ENCODE data around the gene PRKCZ. TPM values are rescaled to one million over a fixed set of nuclear protein-coding genes. Genes with fewer than 3 reads are reported as not detected.
A peak's percentile ranks its signal among the peaks of the same experiment; 100 is the strongest.

The PRKCZ gene
- total RNA-seq, 4 donors from 2014 or later: 3.1 to 5.4 (median 4.7) TPM

- no peaks in the 10 kb centered on the region for H3K4me1 ChIP-seq
- H3K27ac ChIP-seq (replicated peaks in 1 of 4): no peak overlapping the region
- TF ChIP-seq EP300 (IDR thresholded peaks at IDR 0.05): no peak
- TF ChIP-seq POLR2AphosphoS5 (IDR thresholded peaks at IDR 0.05): no peak
- TF ChIP-seq POLR2A (IDR thresholded peaks at IDR 0.05; ENCODE audit: low read depth): no peak
- TF ChIP-seq, protein P1, sequence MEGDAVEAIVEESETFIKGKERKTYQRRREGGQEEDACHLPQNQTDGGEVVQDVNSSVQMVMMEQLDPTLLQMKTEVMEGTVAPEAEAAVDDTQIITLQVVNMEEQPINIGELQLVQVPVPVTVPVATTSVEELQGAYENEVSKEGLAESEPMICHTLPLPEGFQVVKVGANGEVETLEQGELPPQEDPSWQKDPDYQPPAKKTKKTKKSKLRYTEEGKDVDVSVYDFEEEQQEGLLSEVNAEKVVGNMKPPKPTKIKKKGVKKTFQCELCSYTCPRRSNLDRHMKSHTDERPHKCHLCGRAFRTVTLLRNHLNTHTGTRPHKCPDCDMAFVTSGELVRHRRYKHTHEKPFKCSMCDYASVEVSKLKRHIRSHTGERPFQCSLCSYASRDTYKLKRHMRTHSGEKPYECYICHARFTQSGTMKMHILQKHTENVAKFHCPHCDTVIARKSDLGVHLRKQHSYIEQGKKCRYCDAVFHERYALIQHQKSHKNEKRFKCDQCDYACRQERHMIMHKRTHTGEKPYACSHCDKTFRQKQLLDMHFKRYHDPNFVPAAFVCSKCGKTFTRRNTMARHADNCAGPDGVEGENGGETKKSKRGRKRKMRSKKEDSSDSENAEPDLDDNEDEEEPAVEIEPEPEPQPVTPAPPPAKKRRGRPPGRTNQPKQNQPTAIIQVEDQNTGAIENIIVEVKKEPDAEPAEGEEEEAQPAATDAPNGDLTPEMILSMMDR (IDR thresholded peaks at IDR 0.05): no peak
- H3K27me3 ChIP-seq: peaks cover 0 to 100% (median 0%) of the 10 kb centered on the region in 4 donors
- 89% methylated on average over 13 of the region's 14 CpGs for WGBS
- no peak overlapping the region for H3K4me3 ChIP-seq
- H3K9me3 ChIP-seq: peaks cover 0 to 15% (median 13%) of the 10 kb centered on the region in 4 donors
- H3K36me3 ChIP-seq: no peaks in the 10 kb centered on the region
- no peak for DNase-seq (ENCODE audit: extremely low spot score)
- intact Hi-C loops (cut with DNase I): no loop called here
These were observed 22.7 kb downstream of the PRKCZ start for GRCh38 chr1:2072891-2073290.

DNA sequence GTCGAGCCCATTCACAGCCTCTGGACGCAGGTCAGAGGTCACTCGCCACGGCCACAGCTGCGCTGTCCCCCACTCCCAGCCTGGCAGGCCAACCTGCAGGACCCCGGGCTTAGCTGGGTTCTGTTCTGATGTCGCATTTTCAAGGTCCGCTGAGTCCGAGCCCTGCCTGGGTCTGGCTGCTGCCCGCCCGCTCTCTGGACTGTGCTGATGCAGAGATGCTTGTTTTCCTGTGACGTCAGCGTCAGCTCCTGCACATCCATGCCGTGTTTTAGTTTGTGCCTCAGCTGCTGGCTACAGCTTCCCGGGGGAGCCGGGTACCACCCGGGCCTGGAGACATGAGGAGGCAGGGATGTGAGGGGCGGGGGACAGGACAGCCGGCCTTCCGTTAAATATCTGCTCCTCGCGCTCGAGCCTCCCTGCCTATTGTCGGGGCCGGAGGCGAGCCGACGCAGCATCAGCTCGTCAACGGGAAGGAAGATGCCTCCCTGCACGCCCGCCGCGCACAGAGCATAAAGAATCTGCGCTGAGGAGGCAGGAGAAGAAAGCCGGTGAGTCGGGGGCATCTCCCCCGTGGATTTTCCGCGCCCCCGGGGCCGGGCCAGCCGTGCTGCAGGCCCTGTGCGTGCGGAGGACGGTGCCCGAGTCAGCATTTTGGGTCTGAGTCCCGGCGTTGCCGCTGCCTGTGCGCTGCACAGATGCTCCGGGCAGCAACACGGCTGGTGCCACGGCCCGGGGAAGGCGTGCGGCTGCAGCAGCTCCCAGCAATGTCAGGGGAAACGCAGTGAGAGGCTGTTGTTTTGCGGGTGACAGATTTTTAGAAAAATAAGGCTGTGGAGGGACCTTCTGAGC lies 23.4 kb downstream of the PRKCZ start:
- H3K27me3 ChIP-seq: peaks cover 0 to 97% (median 0%) of the 10 kb centered on the region in 4 donors

DNA sequence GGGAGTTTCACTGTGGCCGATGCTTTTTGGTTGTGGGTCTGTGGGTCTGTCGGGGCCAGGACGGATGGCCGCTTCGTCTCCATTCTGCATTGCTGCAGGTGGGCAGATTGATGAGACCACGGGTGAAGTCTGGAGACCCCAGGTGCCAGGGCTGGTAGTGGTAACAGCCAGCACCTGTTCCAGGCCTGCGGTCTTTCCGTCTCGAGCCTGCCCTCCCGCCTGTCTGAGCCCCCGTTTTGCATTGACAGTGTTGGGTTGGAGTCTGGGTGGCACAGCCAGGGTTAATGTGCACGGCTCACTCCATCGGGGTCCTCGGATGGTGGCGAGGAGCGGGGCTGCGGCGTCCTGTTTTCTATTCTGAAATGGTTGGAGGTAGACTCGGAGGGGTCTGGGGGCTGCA lies 24.2 kb downstream of the PRKCZ start:
- Histone ChIP-seq H3K27me3 (peaks cover 0 to 91% (median 0%) of the 10 kb centered on the region in 4 donors), H3K27ac (replicated peaks in 1 of 4) (no peak overlapping the region), H3K4me1 (no peaks in the 10 kb centered on the region), H3K36me3 (no peaks in the 10 kb centered on the region), H3K9me3 (peaks cover 0 to 30% (median 27%) of the 10 kb centered on the region in 4 donors), H3K4me3 (no peak overlapping the region)
- TF ChIP-seq, protein P1 (IDR thresholded peaks at IDR 0.05): no peak
- TF ChIP-seq EP300 (IDR thresholded peaks at IDR 0.05): no peak
- no peak for TF ChIP-seq POLR2AphosphoS5 (IDR thresholded peaks at IDR 0.05)
- TF ChIP-seq POLR2A (IDR thresholded peaks at IDR 0.05; ENCODE audit: low read depth): no peak
- DNase-seq (ENCODE audit: extremely low spot score): no peak
- intact Hi-C loops (cut with DNase I): no loop called here
- WGBS: 76% methylated on average over 8 of the region's 19 CpGs

More for the DNA sequence above, 23.4 kb downstream of the PRKCZ start:
- H3K27ac ChIP-seq (replicated peaks in 1 of 4): no peak overlapping the region
- H3K36me3 ChIP-seq: no peaks in the 10 kb centered on the region
- no peaks in the 10 kb centered on the region for H3K4me1 ChIP-seq
- H3K9me3 ChIP-seq: peaks cover 0 to 22% (median 20%) of the 10 kb centered on the region in 4 donors
- intact Hi-C loops (cut with DNase I): no loop called here
- WGBS: 79% methylated on average over 36 of the region's 59 CpGs
- H3K4me3 ChIP-seq: peak overlapping the region in 1 of 4 donors; percentile 16
- no peak for DNase-seq (ENCODE audit: extremely low spot score)
- TF ChIP-seq, protein P1 (IDR thresholded peaks at IDR 0.05): no peak
- TF ChIP-seq EP300 (IDR thresholded peaks at IDR 0.05) (no peak), POLR2A (IDR thresholded peaks at IDR 0.05; ENCODE audit: low read depth) (no peak), POLR2AphosphoS5 (IDR thresholded peaks at IDR 0.05) (no peak)

DNA sequence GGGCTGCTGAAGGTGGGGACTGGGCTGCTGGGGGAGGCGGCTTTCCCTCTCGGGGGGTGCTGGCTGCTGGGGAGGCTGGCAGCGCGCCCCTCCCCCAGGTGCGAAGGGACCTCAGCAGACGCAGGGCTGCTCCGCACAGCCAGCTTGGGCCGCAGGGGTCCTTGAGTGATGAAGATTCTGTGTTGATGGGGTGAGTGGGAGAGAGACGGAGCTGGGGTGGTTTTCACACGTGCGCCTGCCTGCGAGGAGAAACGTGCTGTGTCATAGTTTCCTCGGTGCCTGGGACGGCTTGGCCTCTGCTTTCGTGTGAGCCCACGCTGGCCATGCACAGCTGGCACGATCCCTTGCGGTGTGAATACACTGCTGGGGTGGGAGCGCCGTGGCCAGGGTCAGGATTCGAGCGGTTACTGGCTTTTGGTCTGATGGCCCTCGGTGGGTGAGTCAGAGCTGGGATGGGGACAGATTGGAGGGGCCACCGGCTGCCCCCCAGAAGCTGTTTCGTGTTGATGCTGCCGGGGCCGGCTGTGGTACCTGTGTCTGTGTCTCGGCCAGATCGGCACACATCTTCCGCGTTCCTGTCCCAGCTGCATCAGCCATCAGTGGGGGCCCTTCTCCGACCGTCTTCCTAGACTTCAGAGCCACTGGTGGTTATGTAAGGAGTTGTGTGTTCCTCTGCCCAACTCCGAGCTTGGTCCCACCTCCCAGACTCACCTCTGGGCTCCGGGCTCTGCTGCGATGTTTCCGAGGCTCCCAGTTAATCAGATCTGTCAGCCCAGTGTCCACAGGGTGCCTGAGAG lies 24.9 kb downstream of the PRKCZ start:
- Histone ChIP-seq H3K27ac (replicated peaks in 1 of 4) (no peak overlapping the region), H3K36me3 (no peaks in the 10 kb centered on the region), H3K9me3 (peaks cover 0 to 36% (median 32%) of the 10 kb centered on the region in 4 donors), H3K4me1 (no peaks in the 10 kb centered on the region), H3K27me3 (peaks cover 0 to 89% (median 0%) of the 10 kb centered on the region in 4 donors), H3K4me3 (no peak overlapping the region)
- WGBS: 72% methylated on average over 21 of the region's 38 CpGs
- intact Hi-C loops (cut with DNase I): no loop called here
- no peak for DNase-seq (ENCODE audit: extremely low spot score)
- TF ChIP-seq EP300 (IDR thresholded peaks at IDR 0.05) (no peak), POLR2A (IDR thresholded peaks at IDR 0.05; ENCODE audit: low read depth) (no peak), POLR2AphosphoS5 (IDR thresholded peaks at IDR 0.05) (no peak)
- TF ChIP-seq, protein P1 (IDR thresholded peaks at IDR 0.05): no peak

Measured in esophagus muscularis mucosa (tissue), 4 donors.